ENCODE data around the gene RAB29. TPM values are rescaled to one million over a fixed set of nuclear protein-coding genes. Genes with fewer than 3 reads are reported as not detected.
A peak's percentile ranks its signal among the peaks of the same experiment; 100 is the strongest.
"Not testable (repeated sequence)": the region's sequence is repeated elsewhere in the genome, so short reads cannot be mapped to it uniquely, and the experiment has no call there.

The RAB29 gene, protein sequence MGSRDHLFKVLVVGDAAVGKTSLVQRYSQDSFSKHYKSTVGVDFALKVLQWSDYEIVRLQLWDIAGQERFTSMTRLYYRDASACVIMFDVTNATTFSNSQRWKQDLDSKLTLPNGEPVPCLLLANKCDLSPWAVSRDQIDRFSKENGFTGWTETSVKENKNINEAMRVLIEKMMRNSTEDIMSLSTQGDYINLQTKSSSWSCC
- 14.6 and 16.7 TPM in 2 replicates for total RNA-seq (2012; rRNA removed)

DNA sequence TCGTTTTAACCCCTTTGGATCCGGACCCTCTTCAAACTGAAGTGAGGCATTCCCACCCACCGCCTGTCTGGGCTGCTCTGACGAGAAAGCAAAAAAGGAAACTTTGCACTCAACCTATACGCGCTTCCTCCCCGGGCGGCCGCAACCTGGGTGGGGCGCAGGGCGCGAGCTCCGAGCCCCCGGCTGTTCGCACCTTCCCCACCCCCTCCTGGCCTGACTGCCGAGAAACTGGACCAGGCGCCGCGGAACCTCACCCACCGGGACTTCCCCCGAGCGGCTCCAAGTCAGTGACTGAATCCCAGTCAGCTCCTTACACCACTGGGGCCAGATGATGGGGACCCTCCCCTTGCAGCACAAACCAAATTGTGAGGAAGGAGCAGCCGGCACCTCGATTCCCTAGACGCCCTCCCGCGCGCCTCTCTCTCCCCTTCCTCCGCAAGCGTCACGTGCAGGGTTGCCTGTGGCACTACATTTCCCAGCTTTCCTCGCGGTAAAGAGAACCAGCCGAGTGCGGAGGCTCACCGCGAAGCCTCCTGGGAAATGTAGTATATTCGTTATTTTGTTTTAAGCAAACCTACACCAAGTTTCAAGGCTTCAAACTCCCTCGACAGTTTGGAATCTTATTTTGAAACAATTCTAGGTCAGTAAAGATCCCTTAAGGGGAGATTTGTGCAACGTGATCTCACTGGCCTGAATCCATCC is at the start of gene RAB29:
RAB29 (minus strand) TSS at position 468 of the 702 bp plus-strand sequence. CDS start 526 bp downstream, outside the sequence.
- no peaks in the 10 kb centered on the region for H3K27me3 ChIP-seq (ENCODE audit: control insufficient read depth, insufficient read depth, low read length)
- peak within 1 kb of the TSS; percentile 78 for H3K9ac ChIP-seq (ENCODE audit: low read depth, low read length)
- peak within 1 kb of the TSS; percentile 84 for H3K4me3 ChIP-seq (ENCODE audit: low read length)
- H3K9me3 ChIP-seq (replicated peaks; ENCODE audit: low read length), result no peaks in the 10 kb centered on the region
- H3K36me3 ChIP-seq (ENCODE audit: insufficient read depth, low read length), result no peaks in the 10 kb centered on the region
- H3K4me2 ChIP-seq (ENCODE audit: low read length), result peak within 1 kb of the TSS; percentile 87
- peaks cover 14% of the 10 kb centered on the region for H3K4me1 ChIP-seq (ENCODE audit: control insufficient read depth, insufficient read depth, low read length)

DNA sequence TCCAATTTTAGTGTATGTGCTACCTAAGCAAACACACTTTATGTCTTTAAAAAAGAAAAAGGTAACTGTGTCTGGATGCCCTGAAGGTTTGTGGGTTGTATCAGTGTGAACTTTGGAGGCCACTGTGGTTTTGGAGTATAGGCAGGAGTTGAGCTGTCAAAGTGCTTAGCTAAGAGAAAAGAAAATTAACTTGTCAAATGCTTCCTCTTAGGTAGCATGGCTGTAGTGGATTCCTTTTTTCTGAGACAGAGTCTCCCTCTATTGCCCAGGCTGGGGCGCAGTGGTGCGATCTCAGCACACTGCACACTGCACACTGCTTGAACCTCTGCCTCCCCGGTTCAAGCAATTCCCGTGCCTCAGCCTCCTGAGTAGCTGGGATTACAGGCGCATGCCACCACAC is 48.9 kb upstream of the RAB29 start:
- Histone ChIP-seq H3K4me2 (ENCODE audit: low read length) (no peak overlapping the region), H3K4me1 (ENCODE audit: control insufficient read depth, insufficient read depth, low read length) (no peaks in the 10 kb centered on the region), H3K9me3 (replicated peaks; ENCODE audit: low read length) (no peaks in the 10 kb centered on the region)

DNA sequence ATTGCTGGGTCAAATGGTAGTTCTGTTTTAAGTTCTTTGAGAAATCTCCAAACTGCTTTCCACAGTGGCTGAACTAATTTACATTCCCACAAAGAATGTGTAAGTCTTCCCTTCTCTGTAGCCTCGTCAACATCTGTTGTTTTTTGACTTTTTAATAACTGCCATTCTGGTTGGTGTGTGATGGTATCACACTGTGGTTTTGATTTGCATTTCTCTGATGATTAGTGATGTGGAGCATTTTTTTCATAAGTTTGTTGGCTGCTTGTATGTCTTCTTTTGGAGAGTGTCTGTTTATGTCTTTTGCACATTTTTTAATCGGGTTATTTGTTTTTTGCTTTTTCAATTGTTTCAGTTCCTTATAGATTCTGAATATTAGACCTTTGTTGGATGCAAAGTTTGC is 48.0 kb upstream of the RAB29 start:
- H3K27me3 ChIP-seq (ENCODE audit: control insufficient read depth, insufficient read depth, low read length), result peaks cover 18% of the 10 kb centered on the region
- H3K9ac ChIP-seq (ENCODE audit: low read depth, low read length); H3K9me3 ChIP-seq (replicated peaks; ENCODE audit: low read length); H3K36me3 ChIP-seq (ENCODE audit: insufficient read depth, low read length); H3K4me2 ChIP-seq (ENCODE audit: low read length); H3K4me3 ChIP-seq (ENCODE audit: low read length); H3K4me1 ChIP-seq (ENCODE audit: control insufficient read depth, insufficient read depth, low read length): not testable (repeated sequence)

More for the DNA sequence above, 48.9 kb upstream of the RAB29 start:
- Histone ChIP-seq H3K9ac (ENCODE audit: low read depth, low read length) (no peak overlapping the region), H3K4me3 (ENCODE audit: low read length) (no peak overlapping the region), H3K36me3 (ENCODE audit: insufficient read depth, low read length) (no peaks in the 10 kb centered on the region), H3K27me3 (ENCODE audit: control insufficient read depth, insufficient read depth, low read length) (peaks cover 18% of the 10 kb centered on the region)

DNA sequence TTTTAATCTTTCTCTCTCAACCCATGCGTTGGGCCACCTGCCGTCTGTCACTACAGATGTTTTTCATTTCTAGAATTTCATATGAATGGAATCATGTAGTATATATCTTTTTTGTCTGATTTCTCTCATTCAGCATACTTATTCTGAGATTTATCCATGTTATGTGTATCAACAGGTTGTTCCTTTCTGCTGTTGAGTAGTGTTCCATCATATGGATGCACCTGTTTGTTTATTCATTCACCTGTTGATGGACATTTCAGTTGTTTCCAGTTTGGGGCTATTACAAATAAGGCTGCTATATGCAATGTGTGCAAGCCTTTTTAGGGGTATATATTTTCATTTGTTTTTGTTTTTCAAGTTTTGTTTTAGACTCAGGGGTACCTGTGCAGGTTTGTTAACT is 47.1 kb upstream of the RAB29 start:
- H3K27me3 ChIP-seq (ENCODE audit: control insufficient read depth, insufficient read depth, low read length), result peaks cover 12% of the 10 kb centered on the region
- H3K9me3 ChIP-seq (replicated peaks; ENCODE audit: low read length), result no peaks in the 10 kb centered on the region
- H3K4me2 ChIP-seq (ENCODE audit: low read length), result no peak overlapping the region
- H3K9ac ChIP-seq (ENCODE audit: low read depth, low read length), result no peak overlapping the region
- no peaks in the 10 kb centered on the region for H3K36me3 ChIP-seq (ENCODE audit: insufficient read depth, low read length)
- H3K4me1 ChIP-seq (ENCODE audit: control insufficient read depth, insufficient read depth, low read length), result no peaks in the 10 kb centered on the region
- no peak overlapping the region for H3K4me3 ChIP-seq (ENCODE audit: low read length)

DNA sequence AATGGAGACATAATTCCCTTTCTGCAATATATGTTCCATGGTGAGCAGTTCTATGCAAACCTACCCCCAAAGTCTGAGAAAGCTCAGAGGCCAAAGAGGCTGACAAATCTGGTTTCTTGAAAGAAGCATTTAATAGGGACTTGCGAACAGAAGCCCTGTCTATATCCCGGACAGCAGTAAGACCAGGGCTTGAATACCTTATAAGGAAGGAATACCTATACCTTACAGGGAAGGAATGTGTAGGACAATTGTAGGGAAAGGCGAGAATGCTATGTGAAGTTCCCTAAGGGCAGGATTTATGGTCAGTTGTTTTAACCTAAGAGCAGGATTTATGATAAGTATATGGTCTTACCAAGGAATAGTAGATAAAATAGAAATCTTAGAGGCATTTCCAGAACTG is 42.7 kb upstream of the RAB29 start:
- H3K36me3 ChIP-seq (ENCODE audit: insufficient read depth, low read length), result no peaks in the 10 kb centered on the region
- no peaks in the 10 kb centered on the region for H3K27me3 ChIP-seq (ENCODE audit: control insufficient read depth, insufficient read depth, low read length)
- H3K4me1 ChIP-seq (ENCODE audit: control insufficient read depth, insufficient read depth, low read length), result peaks cover 6% of the 10 kb centered on the region
- H3K9me3 ChIP-seq (replicated peaks; ENCODE audit: low read length), result no peaks in the 10 kb centered on the region
- H3K4me2 ChIP-seq (ENCODE audit: low read length), result no peak overlapping the region
- no peak overlapping the region for H3K9ac ChIP-seq (ENCODE audit: low read depth, low read length)
- H3K4me3 ChIP-seq (ENCODE audit: low read length), result no peak overlapping the region

DNA sequence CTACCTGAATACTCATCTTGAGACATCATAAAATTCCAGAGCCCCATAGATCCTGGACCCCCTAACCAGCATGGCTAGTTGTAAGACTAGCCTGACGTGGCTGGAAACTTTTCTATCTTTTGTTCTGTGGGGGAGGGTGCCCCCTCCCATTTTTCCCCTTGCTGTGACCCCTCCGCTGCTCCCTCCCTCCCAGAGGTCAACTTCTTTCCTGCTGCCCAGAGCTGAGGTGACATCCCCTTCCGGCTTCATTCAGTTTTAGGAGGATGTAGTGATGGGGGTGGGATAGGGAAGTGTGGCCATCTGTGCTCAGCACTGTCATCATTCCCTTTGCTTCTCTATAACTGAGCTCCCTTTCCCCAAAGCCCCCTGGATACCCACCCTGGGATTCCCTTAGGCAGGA is 42.1 kb upstream of the RAB29 start:
- Histone ChIP-seq H3K9ac (ENCODE audit: low read depth, low read length) (no peak overlapping the region), H3K9me3 (replicated peaks; ENCODE audit: low read length) (no peaks in the 10 kb centered on the region), H3K27me3 (ENCODE audit: control insufficient read depth, insufficient read depth, low read length) (no peaks in the 10 kb centered on the region), H3K36me3 (ENCODE audit: insufficient read depth, low read length) (no peaks in the 10 kb centered on the region), H3K4me2 (ENCODE audit: low read length) (no peak overlapping the region), H3K4me1 (ENCODE audit: control insufficient read depth, insufficient read depth, low read length) (peaks cover 6% of the 10 kb centered on the region), H3K4me3 (ENCODE audit: low read length) (no peak overlapping the region)

DNA sequence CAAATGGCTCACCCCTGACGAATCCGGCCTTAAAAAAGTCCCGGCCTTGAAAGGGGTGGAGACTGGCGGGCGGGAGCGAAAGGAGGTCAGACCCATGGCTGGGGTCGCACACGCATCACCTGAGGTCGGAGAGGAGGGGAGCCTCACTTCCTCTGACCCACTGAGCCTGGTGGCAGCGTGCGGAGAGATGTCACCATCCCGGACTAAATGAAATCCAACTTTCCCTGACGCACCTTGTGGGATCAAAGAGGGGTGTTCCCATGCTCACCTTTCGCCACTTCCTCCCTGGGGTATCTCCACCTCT is 38.4 kb upstream of the RAB29 start:
- Histone ChIP-seq H3K27me3 (ENCODE audit: control insufficient read depth, insufficient read depth, low read length) (no peaks in the 10 kb centered on the region), H3K9ac (ENCODE audit: low read depth, low read length) (peak overlapping the region; percentile 90), H3K36me3 (ENCODE audit: insufficient read depth, low read length) (peaks cover 16% of the 10 kb centered on the region), H3K4me2 (ENCODE audit: low read length) (peak overlapping the region; percentile 99), H3K4me1 (ENCODE audit: control insufficient read depth, insufficient read depth, low read length) (peaks cover 31% of the 10 kb centered on the region), H3K4me3 (ENCODE audit: low read length) (peak overlapping the region; percentile 95), H3K9me3 (replicated peaks; ENCODE audit: low read length) (no peaks in the 10 kb centered on the region)

DNA sequence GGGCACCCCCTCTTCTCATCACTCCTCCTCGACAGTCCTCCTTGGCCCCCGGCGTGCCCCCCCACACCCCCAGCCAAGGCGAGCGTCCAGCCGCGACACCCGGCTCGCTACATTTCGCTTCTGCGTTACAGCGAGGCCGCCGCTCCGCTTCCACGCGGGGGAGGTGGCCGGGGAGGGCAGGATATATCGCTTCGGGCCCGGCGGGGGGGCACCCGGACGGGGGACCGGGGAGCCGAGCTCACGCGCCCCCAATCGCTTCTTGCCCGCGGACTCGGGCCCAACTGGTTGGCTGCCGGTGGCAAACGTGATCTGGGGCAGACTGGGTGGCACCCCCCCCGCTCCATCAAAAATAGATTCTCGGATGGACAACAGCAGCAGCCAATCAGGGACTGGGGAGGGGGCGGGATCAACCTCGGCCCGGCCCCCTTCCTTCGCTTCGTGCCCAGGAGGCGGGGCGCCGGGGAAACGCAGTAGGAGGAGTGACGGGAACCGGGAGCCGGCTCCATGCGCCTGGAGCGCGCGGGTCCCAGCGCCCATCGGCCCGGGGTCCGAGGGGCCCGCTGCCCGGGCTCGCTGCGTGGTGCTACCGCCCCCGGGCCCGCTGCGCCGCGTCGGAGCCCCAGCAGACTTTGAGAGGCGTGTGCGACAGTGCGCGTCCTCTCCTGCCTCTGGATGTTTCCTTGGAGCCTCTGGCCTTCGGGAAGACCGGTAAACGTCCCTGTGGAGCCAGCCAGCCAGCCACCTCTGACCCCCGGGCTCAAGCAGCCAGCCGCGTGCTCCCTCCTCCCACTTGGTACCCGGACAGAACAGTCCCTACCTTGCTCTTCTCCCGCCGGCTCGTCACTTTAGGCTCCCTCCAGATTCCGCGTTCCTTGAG is 37.8 kb upstream of the RAB29 start, which contains the start of gene SLC41A1:
SLC41A1 (minus strand) TSS at position 321 of the 877 bp plus-strand sequence. CDS start 2,757 bp downstream, outside the sequence.
- H3K9ac ChIP-seq (ENCODE audit: low read depth, low read length), result peak within 1 kb of the TSS; percentile 90
- peaks cover 31% of the 10 kb centered on the region for H3K4me1 ChIP-seq (ENCODE audit: control insufficient read depth, insufficient read depth, low read length)
- peak within 1 kb of the TSS; percentile 99 for H3K4me2 ChIP-seq (ENCODE audit: low read length)
- no peaks in the 10 kb centered on the region for H3K27me3 ChIP-seq (ENCODE audit: control insufficient read depth, insufficient read depth, low read length)
- peak within 1 kb of the TSS; percentile 95 for H3K4me3 ChIP-seq (ENCODE audit: low read length)
- H3K9me3 ChIP-seq (replicated peaks; ENCODE audit: low read length), result no peaks in the 10 kb centered on the region
- peaks cover 21% of the 10 kb centered on the region for H3K36me3 ChIP-seq (ENCODE audit: insufficient read depth, low read length)

DNA sequence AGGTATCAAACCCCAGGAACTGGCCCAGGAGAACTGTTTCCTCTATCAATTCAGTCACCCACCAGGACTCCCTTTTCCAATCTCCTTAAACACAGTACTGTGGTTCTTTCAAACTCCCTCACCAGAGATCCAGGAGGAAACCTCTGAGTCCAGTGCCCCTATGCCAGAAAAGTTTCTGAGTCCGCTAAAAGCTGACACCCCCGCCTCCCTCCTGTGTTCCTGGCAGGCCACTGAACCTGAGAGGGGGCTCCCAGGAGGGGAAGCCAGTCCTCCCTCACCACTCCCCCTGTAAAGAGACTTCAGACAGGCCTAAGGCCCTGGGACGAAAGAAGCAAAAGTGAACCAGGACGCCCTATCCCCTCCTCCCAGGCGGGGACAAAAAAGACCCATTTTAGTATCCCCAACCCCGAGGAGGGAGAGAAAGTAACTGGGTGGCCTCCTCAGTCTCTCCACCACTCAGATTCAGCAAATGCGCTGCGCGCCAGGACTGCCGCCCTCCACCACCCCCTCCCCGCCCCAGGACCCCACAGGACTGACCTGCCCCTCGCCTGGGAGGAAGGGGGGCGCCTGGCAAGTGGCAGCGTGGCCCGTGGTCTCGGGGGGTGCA is 37.1 kb upstream of the RAB29 start:
- Histone ChIP-seq H3K4me3 (ENCODE audit: low read length) (peak overlapping the region; percentile 95), H3K9me3 (replicated peaks; ENCODE audit: low read length) (no peaks in the 10 kb centered on the region), H3K4me2 (ENCODE audit: low read length) (peak overlapping the region; percentile 99), H3K4me1 (ENCODE audit: control insufficient read depth, insufficient read depth, low read length) (peaks cover 31% of the 10 kb centered on the region), H3K9ac (ENCODE audit: low read depth, low read length) (peak overlapping the region; percentile 90), H3K36me3 (ENCODE audit: insufficient read depth, low read length) (peaks cover 21% of the 10 kb centered on the region), H3K27me3 (ENCODE audit: control insufficient read depth, insufficient read depth, low read length) (no peaks in the 10 kb centered on the region)

DNA sequence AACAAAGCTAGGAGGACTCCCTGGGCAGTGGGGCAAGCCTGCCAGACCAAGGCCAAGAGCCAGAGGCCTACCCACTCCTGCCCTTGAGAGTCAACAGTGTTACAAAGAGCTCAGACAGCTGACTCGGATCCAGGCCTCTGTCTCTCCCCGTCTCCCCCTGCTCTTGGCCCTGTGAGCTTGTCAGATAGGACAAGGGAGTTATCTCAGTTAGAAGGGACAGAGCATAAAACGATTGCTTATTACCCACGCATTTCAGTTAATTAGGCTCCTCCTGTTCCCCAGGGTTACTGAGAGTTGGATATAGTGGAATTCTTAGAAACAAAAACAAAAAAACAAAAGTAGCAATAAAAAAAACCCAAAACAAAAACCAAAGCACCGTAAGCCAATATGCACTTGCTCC is 36.4 kb upstream of the RAB29 start:
- Histone ChIP-seq H3K4me3 (ENCODE audit: low read length) (peak overlapping the region; percentile 95), H3K4me2 (ENCODE audit: low read length) (peak overlapping the region; percentile 99), H3K27me3 (ENCODE audit: control insufficient read depth, insufficient read depth, low read length) (no peaks in the 10 kb centered on the region), H3K36me3 (ENCODE audit: insufficient read depth, low read length) (peaks cover 21% of the 10 kb centered on the region), H3K9me3 (replicated peaks; ENCODE audit: low read length) (no peaks in the 10 kb centered on the region), H3K9ac (ENCODE audit: low read depth, low read length) (peak overlapping the region; percentile 90), H3K4me1 (ENCODE audit: control insufficient read depth, insufficient read depth, low read length) (peaks cover 31% of the 10 kb centered on the region)
